MM.1S (cell line): ENCODE results near the gene RNF130.

Experiments used
- EZH2 ChIP-seq: fragments of 300-600 bp; sonication (generic); optimal IDR thresholded peaks from 2 replicates; pipeline ENCODE3; 2017; ENCODE audit warnings: low read depth, mild to moderate bottlenecking, antibody characterized with exemption, low read length, mixed read lengths
- TF ChIP-seq, protein P1 (sequence below): fragments of 300-600 bp; sonication (generic); IDR thresholded peaks from 2 replicates; pipeline ENCODE4 v1.5.1; 2016; ENCODE audit warnings: antibody characterized with exemption, low read length, mixed read lengths

GRCh38 chr5:180104168-180104530 is 32.6 kb upstream of the RNF130 start:
- TF ChIP-seq, protein P1, sequence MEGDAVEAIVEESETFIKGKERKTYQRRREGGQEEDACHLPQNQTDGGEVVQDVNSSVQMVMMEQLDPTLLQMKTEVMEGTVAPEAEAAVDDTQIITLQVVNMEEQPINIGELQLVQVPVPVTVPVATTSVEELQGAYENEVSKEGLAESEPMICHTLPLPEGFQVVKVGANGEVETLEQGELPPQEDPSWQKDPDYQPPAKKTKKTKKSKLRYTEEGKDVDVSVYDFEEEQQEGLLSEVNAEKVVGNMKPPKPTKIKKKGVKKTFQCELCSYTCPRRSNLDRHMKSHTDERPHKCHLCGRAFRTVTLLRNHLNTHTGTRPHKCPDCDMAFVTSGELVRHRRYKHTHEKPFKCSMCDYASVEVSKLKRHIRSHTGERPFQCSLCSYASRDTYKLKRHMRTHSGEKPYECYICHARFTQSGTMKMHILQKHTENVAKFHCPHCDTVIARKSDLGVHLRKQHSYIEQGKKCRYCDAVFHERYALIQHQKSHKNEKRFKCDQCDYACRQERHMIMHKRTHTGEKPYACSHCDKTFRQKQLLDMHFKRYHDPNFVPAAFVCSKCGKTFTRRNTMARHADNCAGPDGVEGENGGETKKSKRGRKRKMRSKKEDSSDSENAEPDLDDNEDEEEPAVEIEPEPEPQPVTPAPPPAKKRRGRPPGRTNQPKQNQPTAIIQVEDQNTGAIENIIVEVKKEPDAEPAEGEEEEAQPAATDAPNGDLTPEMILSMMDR: no peak
- no peak for TF ChIP-seq EZH2
